ENCODE results near the gene KCNC4. TPM values are rescaled to one million over a fixed set of nuclear protein-coding genes. Genes with fewer than 3 reads are reported as not detected.

KCNC4 gene
- total and polyA plus RNA-seq, 2 of the 4 experiments (the other 2 are of a cell fraction): 0.18 to 2.3 TPM

DNA sequence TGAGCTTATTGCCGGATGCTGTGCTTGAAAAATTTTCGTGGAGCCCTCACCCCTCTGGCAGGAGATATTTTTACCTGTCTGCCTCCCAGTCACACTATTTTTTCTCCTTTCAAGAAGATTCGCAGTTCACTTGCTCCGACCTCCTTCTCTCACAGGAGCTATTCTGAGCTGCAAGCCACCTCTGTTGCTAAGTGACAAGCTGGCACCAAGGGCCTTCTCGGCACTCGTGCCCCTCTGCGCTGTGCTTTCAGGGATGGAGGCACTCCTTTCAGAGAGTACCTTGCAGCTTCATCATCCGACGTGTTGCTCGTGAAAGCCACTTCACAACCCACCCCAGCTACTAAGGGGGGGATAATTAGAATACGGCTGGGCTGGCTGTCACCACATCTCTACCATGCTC lies 48.3 kb upstream of the KCNC4 start:
- no peak overlapping the region for H3K4me3 ChIP-seq (ENCODE audit: insufficient read depth, low read depth, low read length)
- 62% methylated on average over 2 of the region's 11 CpGs; no CpG with 5 or more reads in 1 of the 2 experiments for WGBS, 2 experiments (ENCODE audit: extremely low coverage in 2 of 2, insufficient read length in 1 of 2)
- CTCF ChIA-PET: no interaction called here

More for the DNA sequence above, 48.3 kb upstream of the KCNC4 start:
- H2BK20ac ChIP-seq (ENCODE audit: low read depth, low read length): no peak overlapping the region
- H4K20me1 ChIP-seq (ENCODE audit: insufficient read depth, low read length): no peaks in the 10 kb centered on the region
- H3K56ac ChIP-seq (ENCODE audit: extremely low read depth, insufficient read depth, low read length): no peak overlapping the region
- H2BK5ac ChIP-seq (ENCODE audit: low read depth, low read length, poor library complexity, severe bottlenecking): no peak overlapping the region
- ATAC-seq (ENCODE audit: low read depth): no peak
- dilution Hi-C loops (cut with HindIII; ENCODE audit: low sequenced_read_pairs, unreplicated experiment) (no loop called here), intact Hi-C loops (cut with micrococcal nuclease) (no loop called here), in situ Hi-C loops (cut with MboI; ENCODE audit: low sequenced_read_pairs) (no loop called here)
- no peak overlapping the region for H2BK120ac ChIP-seq (ENCODE audit: low read depth, low read length)
- no peak overlapping the region for H4K8ac ChIP-seq (ENCODE audit: low read depth in 2 of 2, low read length in 2 of 2)
- H3K4me1 ChIP-seq (ENCODE audit: control insufficient read depth, insufficient read depth, low read length): no peaks in the 10 kb centered on the region
- no peak overlapping the region for H4K5ac ChIP-seq (ENCODE audit: low read depth, low read length)
- H2AFZ ChIP-seq (replicated peaks; ENCODE audit: low read length, poor library complexity): no peak overlapping the region
- H3K27me3 ChIP-seq (ENCODE audit: control insufficient read depth, insufficient read depth, low read length): peaks cover 19% of the 10 kb centered on the region
- H3K4ac ChIP-seq (ENCODE audit: low read depth, low read length): no peak overlapping the region
- H3K79me1 ChIP-seq (ENCODE audit: low read depth in 1 of 2, low read length in 2 of 2): no peaks in the 10 kb centered on the region
- DNase-seq: no peak
- no peaks in the 10 kb centered on the region for H3K9me3 ChIP-seq (ENCODE audit: control insufficient read depth, insufficient read depth, low read length)
- H4K91ac ChIP-seq (ENCODE audit: insufficient read depth, low read depth, low read length): no peak overlapping the region
- H3K9ac ChIP-seq (ENCODE audit: low read depth, low read length): no peak overlapping the region
- H2AK5ac ChIP-seq (ENCODE audit: low read depth, low read length): no peak overlapping the region
- no peak overlapping the region for H3K4me2 ChIP-seq (ENCODE audit: low read depth, low read length)
- H2AK9ac ChIP-seq (replicated peaks; ENCODE audit: low read depth, low read length, poor library complexity): no peak overlapping the region
- H3K14ac ChIP-seq (replicated peaks; ENCODE audit: low read depth, low read length): no peak overlapping the region
- H3K18ac ChIP-seq (ENCODE audit: low read depth, low read length): no peak overlapping the region
- no peaks in the 10 kb centered on the region for H3K9me1 ChIP-seq (ENCODE audit: insufficient read depth, low read length)
- H3K27ac ChIP-seq (ENCODE audit: insufficient read depth, low read length): no peak overlapping the region
- no peak overlapping the region for H2BK15ac ChIP-seq (ENCODE audit: low read depth, low read length)
- no peaks in the 10 kb centered on the region for H3K36me3 ChIP-seq (ENCODE audit: control insufficient read depth, insufficient read depth, low read length)
- POLR2A ChIA-PET (ENCODE audit: unreplicated experiment): no interaction called here
- no TSS peak for BruUV-seq (replicated peaks)
- TF ChIP-seq, protein P1, sequence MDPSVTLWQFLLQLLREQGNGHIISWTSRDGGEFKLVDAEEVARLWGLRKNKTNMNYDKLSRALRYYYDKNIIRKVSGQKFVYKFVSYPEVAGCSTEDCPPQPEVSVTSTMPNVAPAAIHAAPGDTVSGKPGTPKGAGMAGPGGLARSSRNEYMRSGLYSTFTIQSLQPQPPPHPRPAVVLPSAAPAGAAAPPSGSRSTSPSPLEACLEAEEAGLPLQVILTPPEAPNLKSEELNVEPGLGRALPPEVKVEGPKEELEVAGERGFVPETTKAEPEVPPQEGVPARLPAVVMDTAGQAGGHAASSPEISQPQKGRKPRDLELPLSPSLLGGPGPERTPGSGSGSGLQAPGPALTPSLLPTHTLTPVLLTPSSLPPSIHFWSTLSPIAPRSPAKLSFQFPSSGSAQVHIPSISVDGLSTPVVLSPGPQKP (IDR thresholded peaks at IDR 0.05; ENCODE audit: borderline replicate concordance, low read depth, low read length): no peak
- TF ChIP-seq, protein P2, sequence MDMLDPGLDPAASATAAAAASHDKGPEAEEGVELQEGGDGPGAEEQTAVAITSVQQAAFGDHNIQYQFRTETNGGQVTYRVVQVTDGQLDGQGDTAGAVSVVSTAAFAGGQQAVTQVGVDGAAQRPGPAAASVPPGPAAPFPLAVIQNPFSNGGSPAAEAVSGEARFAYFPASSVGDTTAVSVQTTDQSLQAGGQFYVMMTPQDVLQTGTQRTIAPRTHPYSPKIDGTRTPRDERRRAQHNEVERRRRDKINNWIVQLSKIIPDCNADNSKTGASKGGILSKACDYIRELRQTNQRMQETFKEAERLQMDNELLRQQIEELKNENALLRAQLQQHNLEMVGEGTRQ (IDR thresholded peaks at IDR 0.05; ENCODE audit: low read depth, low read length): no peak
- TF ChIP-seq RFX5 (IDR thresholded peaks at IDR 0.05; ENCODE audit: low read depth, low read length) (no peak), RCOR1 (IDR thresholded peaks at IDR 0.05; ENCODE audit: insufficient replicate concordance, low read length) (no peak), NFE2L2 (IDR thresholded peaks at IDR 0.05; ENCODE audit: low read depth, low read length) (no peak), MAZ (IDR thresholded peaks at IDR 0.05; ENCODE audit: borderline replicate concordance, low read depth, low read length) (no peak), BHLHE40 (IDR thresholded peaks at IDR 0.05; ENCODE audit: low read depth, low read length) (no peak), MXI1 (IDR thresholded peaks at IDR 0.05; ENCODE audit: borderline replicate concordance, low read depth, low read length) (no peak), FOS (IDR thresholded peaks at IDR 0.05; ENCODE audit: low read depth, low read length) (no peak), POLR2A (IDR thresholded peaks at IDR 0.05; ENCODE audit: low read depth, low read length) (no peak), MAFK (IDR thresholded peaks at IDR 0.05; ENCODE audit: low read depth, low read length) (no peak), CHD1 (IDR thresholded peaks at IDR 0.05; ENCODE audit: low read depth, low read length) (no peak), CEBPB (IDR thresholded peaks at IDR 0.05; ENCODE audit: low read depth, low read length) (no peak), SMC3 (IDR thresholded peaks at IDR 0.05; ENCODE audit: low read depth, low read length) (no peak), RAD21 (IDR thresholded peaks at IDR 0.05; ENCODE audit: low read length) (no peak)
- TF ChIP-seq, protein P3, sequence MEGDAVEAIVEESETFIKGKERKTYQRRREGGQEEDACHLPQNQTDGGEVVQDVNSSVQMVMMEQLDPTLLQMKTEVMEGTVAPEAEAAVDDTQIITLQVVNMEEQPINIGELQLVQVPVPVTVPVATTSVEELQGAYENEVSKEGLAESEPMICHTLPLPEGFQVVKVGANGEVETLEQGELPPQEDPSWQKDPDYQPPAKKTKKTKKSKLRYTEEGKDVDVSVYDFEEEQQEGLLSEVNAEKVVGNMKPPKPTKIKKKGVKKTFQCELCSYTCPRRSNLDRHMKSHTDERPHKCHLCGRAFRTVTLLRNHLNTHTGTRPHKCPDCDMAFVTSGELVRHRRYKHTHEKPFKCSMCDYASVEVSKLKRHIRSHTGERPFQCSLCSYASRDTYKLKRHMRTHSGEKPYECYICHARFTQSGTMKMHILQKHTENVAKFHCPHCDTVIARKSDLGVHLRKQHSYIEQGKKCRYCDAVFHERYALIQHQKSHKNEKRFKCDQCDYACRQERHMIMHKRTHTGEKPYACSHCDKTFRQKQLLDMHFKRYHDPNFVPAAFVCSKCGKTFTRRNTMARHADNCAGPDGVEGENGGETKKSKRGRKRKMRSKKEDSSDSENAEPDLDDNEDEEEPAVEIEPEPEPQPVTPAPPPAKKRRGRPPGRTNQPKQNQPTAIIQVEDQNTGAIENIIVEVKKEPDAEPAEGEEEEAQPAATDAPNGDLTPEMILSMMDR (conservative IDR thresholded peaks at IDR 0.05; ENCODE audit: low read depth, low read length): no peak
- H3K23ac ChIP-seq (ENCODE audit: low read depth, low read length): no peak overlapping the region
